GM18858 (cell line): ENCODE results near the gene NAT14.
"Not testable (repeated sequence)": the region's sequence is repeated elsewhere in the genome, so short reads cannot be mapped to it uniquely, and the experiment has no call there.

Source experiments
- ATAC-seq: cut with Tn5 transposase; IDR thresholded peaks from one replicate; pipeline ENCODE4 v1.9.1; 2021; ENCODE audit not compliant: unreplicated experiment

The NAT14 gene

DNA sequence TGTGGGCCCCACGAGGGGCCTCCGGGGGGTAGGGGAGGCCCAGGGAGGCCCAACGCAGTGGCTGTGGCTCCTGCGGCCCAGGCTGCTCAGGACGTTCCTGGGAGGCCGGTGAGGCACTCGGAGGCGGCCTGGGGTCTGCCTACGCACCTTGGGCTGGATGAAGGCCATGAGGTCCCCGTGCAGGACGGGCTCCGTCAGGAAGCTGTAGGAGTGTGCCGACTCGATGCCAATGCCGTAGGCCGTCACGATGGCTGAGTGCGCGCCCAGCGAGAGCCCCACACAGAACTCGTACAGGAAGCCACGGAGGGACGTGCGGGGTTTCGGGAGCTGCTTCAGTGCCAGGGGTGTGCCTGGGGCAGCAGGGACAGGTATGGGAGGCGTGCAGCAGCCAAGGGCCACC lies 46.0 kb downstream of the NAT14 start:
- no peak for ATAC-seq

DNA sequence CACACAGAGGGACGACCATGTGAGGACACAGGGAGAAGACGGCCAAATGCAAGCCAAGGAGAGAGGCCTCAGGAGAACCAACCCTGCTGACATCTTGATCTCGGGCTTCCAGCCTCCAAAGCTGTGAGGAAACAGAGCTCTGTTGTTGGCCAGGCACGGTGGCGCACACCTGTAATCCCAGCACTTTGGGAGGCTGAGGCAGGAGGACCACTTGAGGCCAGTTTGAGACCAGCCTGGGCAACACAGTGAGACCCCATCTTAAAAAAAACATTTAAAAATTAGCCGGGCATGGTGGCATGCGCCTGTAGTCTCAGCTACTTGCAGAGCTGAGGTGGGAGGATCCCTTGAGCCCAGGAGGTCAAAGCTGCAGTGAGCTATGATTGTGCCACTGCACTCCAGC lies 49.3 kb downstream of the NAT14 start:
- not testable (repeated sequence) for ATAC-seq

DNA sequence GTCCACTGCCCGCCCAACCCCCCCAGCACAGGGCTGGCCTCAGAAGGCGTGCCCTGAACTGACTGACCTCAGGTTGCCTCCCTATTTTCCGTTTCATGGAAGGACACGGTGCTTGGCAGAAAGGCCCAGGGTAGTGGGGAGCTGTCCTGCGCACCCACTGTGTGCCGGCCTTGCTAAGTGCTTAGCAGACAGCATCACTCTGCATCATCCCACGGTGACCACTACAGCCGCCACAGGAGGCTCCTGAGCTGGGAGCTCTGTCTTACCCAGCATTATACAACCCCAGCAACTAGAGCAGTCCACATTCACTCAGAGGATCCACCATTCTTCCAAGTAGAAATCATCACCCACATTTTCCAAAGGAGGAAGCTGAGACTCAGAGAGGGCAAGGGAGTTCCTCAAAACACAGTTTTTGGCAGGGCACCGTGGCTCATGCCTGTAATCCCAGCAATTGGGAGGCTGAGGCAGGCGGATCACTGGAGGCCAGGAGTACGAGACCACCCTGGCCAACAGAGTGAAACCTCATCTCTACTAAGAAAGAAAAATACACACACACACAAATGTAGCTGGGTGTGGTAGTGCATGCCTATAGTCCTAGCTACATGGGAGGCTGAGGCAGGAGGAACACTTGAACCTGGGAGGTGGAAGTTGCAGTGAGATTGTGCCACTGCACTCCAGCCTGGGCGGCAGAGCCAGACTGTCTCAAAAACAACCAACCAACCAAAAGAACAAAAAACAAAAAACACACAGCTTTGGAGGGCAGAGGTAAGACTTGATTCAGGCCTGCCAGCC lies 50.4 kb downstream of the NAT14 start:
- ATAC-seq: no peak

DNA sequence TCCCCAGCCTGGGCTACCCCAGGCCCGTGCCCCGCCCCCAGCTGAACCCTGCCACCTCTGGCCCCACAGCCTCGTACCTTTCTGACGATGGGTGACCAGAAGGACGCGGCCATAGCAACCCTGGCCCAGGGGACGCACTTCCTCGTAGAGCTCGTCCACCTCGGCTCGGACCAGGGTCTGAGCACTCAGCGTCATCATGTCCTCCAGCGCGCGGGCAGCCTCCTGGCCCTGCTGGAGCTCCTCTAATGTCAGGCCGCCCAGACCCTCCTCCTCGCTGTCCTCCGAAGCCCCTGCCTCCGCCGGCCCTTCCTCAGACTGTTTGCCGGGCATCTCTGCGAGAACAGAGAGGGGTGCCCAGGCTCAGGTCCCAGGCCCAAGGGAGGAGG lies 51.0 kb downstream of the NAT14 start:
- ATAC-seq: no peak

DNA sequence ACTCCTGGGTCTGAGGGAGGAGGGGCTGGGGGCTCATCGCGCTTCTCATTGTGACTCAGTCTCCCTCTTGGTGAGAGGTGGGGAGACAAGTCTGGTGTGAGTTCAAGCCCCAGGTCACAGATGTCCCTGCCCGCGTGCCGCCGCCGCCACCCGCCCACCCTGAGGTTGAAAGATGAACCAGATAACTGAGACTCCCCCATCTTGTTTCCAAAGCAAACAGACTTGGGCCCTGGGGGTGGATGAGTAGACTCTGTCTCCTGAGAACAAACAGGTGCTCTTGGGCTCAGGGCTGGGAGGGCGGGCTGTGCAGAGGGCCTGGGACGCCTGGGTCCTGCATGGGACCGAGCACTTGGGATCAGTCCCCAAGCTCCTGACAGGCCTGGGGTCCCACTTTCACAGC lies 51.4 kb downstream of the NAT14 start:
- no peak for ATAC-seq
